ENCODE measurements around the gene SMIM23.

DNA sequence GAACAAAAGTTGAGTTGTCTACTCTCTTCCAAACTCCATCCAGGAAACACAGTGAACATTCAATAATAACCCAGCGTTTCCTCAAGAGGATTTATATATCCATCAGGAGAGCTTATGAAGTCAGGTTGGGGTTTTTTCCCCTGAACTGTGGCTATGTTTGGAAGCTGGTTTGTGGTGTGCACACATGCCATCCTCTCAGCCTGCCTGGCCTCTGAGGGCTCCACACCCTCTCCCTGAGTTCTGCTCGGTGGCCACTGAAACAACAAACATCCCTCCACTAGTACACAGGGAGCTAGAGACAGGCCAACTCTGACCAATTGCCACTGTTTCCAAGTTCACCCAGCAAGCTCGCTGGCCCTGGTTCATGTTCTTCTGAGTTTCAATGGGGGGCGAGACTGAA is 35.7 kb downstream of the SMIM23 start:
- TF ChIP-seq, protein P1, sequence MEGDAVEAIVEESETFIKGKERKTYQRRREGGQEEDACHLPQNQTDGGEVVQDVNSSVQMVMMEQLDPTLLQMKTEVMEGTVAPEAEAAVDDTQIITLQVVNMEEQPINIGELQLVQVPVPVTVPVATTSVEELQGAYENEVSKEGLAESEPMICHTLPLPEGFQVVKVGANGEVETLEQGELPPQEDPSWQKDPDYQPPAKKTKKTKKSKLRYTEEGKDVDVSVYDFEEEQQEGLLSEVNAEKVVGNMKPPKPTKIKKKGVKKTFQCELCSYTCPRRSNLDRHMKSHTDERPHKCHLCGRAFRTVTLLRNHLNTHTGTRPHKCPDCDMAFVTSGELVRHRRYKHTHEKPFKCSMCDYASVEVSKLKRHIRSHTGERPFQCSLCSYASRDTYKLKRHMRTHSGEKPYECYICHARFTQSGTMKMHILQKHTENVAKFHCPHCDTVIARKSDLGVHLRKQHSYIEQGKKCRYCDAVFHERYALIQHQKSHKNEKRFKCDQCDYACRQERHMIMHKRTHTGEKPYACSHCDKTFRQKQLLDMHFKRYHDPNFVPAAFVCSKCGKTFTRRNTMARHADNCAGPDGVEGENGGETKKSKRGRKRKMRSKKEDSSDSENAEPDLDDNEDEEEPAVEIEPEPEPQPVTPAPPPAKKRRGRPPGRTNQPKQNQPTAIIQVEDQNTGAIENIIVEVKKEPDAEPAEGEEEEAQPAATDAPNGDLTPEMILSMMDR (IDR thresholded peaks at IDR 0.05) = no peak
- no peak for TF ChIP-seq POLR2A (IDR thresholded peaks at IDR 0.05)

All from body of pancreas (tissue), 4 donors.